Measurements from ENCODE around the gene GPR15.

GPR15 gene

GRCh38 chr3:98532275-98532637 is 478 bp downstream of the GPR15 start:
- no peak for DNase-seq

- DNase-seq, result no peak
Observed at GRCh38 chr3:98532709-98533571, 1.2 kb downstream of the GPR15 start.

- DNase-seq, result no peak
Observed at GRCh38 chr3:98534168-98534567, 2.4 kb downstream of the GPR15 start.

- no peak for DNase-seq
Observed at GRCh38 chr3:98534734-98535133, 3.0 kb downstream of the GPR15 start.

- DNase-seq, result no peak
Observed at GRCh38 chr3:98536456-98537017, 4.8 kb downstream of the GPR15 start.

- DNase-seq, result no peak
Observed at GRCh38 chr3:98540346-98540745, 8.6 kb downstream of the GPR15 start.

GRCh38 chr3:98541695-98542094 is 9.9 kb downstream of the GPR15 start:
- no peak for DNase-seq

- no peak for DNase-seq
Observed at GRCh38 chr3:98542623-98543022, 10.8 kb downstream of the GPR15 start.

- DNase-seq, result no peak
Observed at GRCh38 chr3:98545940-98546339, 14.2 kb downstream of the GPR15 start.

- no peak for DNase-seq
Observed at GRCh38 chr3:98548544-98548943, 16.8 kb downstream of the GPR15 start.

- no peak for DNase-seq
Observed at GRCh38 chr3:98550833-98551232, 19.1 kb downstream of the GPR15 start.

- no peak for DNase-seq
Observed at GRCh38 chr3:98551236-98551635, 19.5 kb downstream of the GPR15 start.

GRCh38 chr3:98551754-98552153 is 20.0 kb downstream of the GPR15 start:
- DNase-seq, result no peak

- no peak for DNase-seq
Observed at GRCh38 chr3:98552232-98553020, 20.6 kb downstream of the GPR15 start.

- DNase-seq, result no peak
Observed at GRCh38 chr3:98553021-98553563, 21.3 kb downstream of the GPR15 start.

- DNase-seq, result no peak
Observed at GRCh38 chr3:98553753-98554152, 22.0 kb downstream of the GPR15 start.

GRCh38 chr3:98554580-98554979 is 22.8 kb downstream of the GPR15 start:
- DNase-seq, result no peak

- no peak for DNase-seq
Observed at GRCh38 chr3:98555025-98555379, 23.2 kb downstream of the GPR15 start.

- DNase-seq, result no peak
Observed at GRCh38 chr3:98556164-98557130, 24.7 kb downstream of the GPR15 start.

- no peak for DNase-seq
Observed at GRCh38 chr3:98557324-98558010, 25.7 kb downstream of the GPR15 start.

- no peak for DNase-seq
Observed at GRCh38 chr3:98558100-98558827, 26.5 kb downstream of the GPR15 start.

All from left hindlimb (tissue), 1 donor.